Liver (tissue), 9 donors: Measurements from ENCODE around the gene MAP1LC3B2. TPM values are rescaled to one million over a fixed set of nuclear protein-coding genes. Genes with fewer than 3 reads are reported as not detected.

ENCODE experiments used
- DNase-seq: peaks from one replicate; pipeline ENCODE4 v3.0.0-alpha.2; 2017; ENCODE audit warnings: low spot score
- H3K27ac ChIP-seq, 2 donors: one replicate each; pipeline ENCODE4 v1.7.0; 2013; ENCODE audit warnings: inconsistent platforms in 2 of 2, low read length in 2 of 2, control low read depth in 1 of 2, low read depth in 1 of 2, mild to moderate bottlenecking in 1 of 2
- H3K27me3 ChIP-seq, 4 donors: one replicate each; pipeline versions ENCODE4 v1.6.1 to v1.7.0; 2013; ENCODE audit warnings: low read length in 3 of 4, inconsistent platforms in 1 of 4, mild to moderate bottlenecking in 1 of 4, moderate library complexity in 1 of 4; ENCODE audit not compliant: control insufficient read depth in 4 of 4, insufficient read depth in 4 of 4
- H3K36me3 ChIP-seq, 4 donors: one replicate each; pipeline versions ENCODE4 v1.6.1 to v1.7.0; 2013; ENCODE audit warnings: low read length in 3 of 4, mild to moderate bottlenecking in 3 of 4, low read depth in 1 of 4, moderate library complexity in 1 of 4; ENCODE audit not compliant: control insufficient read depth in 4 of 4, insufficient read depth in 3 of 4
- H3K4me1 ChIP-seq, 4 donors: one replicate each; pipeline versions ENCODE4 v1.6.1 to v1.7.0; 2013; ENCODE audit warnings: low read length in 3 of 4, mild to moderate bottlenecking in 3 of 4, moderate library complexity in 1 of 4; ENCODE audit not compliant: control insufficient read depth in 4 of 4, insufficient read depth in 4 of 4
- H3K4me3 ChIP-seq, 3 donors: one replicate each; pipeline versions ENCODE4 v1.6.1 to v1.7.0; 2013; ENCODE audit warnings: low read length in 3 of 3, control low read depth in 1 of 3, low read depth in 1 of 3, mild to moderate bottlenecking in 1 of 3
- H3K9ac ChIP-seq, 2 donors: one replicate each; pipeline ENCODE4 v1.7.0; 2013; ENCODE audit warnings: low read length in 2 of 2, mild to moderate bottlenecking in 2 of 2, moderate library complexity in 2 of 2, control low read depth in 1 of 2, low read depth in 1 of 2
- H3K9me3 ChIP-seq, 4 donors: one replicate each; pipeline versions ENCODE4 v1.6.1 to v1.7.0; 2013; ENCODE audit warnings: low read length in 3 of 4; ENCODE audit not compliant: control insufficient read depth in 4 of 4
- ATF3 ChIP-seq: IDR thresholded peaks from 2 replicates; pipeline ENCODE4 v1.6.1; 2016; ENCODE audit warnings: antibody characterized with exemption
- CTCF ChIP-seq: fragments of 150-350 bp; IDR thresholded peaks from 2 replicates; pipeline ENCODE4 v1.5.1; 2017; ENCODE audit warnings: improper control_type of control experiment, low read depth, low read length; ENCODE audit not compliant: missing input control
- EGR1 ChIP-seq, 2 donors: IDR thresholded peaks; 2 replicates each; pipeline ENCODE4 v1.6.1; 2016 to 2018; ENCODE audit warnings: antibody characterized with exemption in 2 of 2, low read depth in 2 of 2
- FOXA1 ChIP-seq: IDR thresholded peaks from 2 replicates; pipeline ENCODE4 v1.6.1; 2016; ENCODE audit warnings: antibody characterized with exemption
- FOXA2 ChIP-seq: IDR thresholded peaks from 2 replicates; pipeline ENCODE4 v1.6.1; 2016; ENCODE audit warnings: antibody characterized with exemption
- GABPA ChIP-seq, 2 donors: IDR thresholded peaks in 1 of 2; conservative IDR thresholded peaks in 1 of 2; 2 replicates each; pipeline ENCODE4 v1.6.1; 2016; ENCODE audit warnings: antibody characterized with exemption in 2 of 2, mild to moderate bottlenecking in 1 of 2, moderate library complexity in 1 of 2
- HNF4A ChIP-seq, 2 donors: conservative IDR thresholded peaks; 2 replicates each; pipeline ENCODE4 v1.6.1; 2016; ENCODE audit warnings: antibody characterized with exemption in 2 of 2, mild to moderate bottlenecking in 2 of 2
- HNF4G ChIP-seq: IDR thresholded peaks from 2 replicates; pipeline ENCODE4 v1.6.1; 2016; ENCODE audit warnings: antibody characterized with exemption
- JUND ChIP-seq, 2 donors: IDR thresholded peaks; 2 replicates each; pipeline ENCODE4 v1.6.1; 2016; ENCODE audit warnings: antibody characterized with exemption in 2 of 2
- MAX ChIP-seq: IDR thresholded peaks from 2 replicates; pipeline ENCODE4 v1.6.1; 2016; ENCODE audit warnings: antibody characterized with exemption
- NR2F2 ChIP-seq: IDR thresholded peaks from 2 replicates; pipeline ENCODE4 v1.6.1; 2016; ENCODE audit warnings: antibody characterized with exemption
- RAD21 ChIP-seq, 2 donors: IDR thresholded peaks; 2 replicates each; pipeline ENCODE4 v1.6.1; 2016; ENCODE audit warnings: antibody characterized with exemption in 2 of 2, mild to moderate bottlenecking in 2 of 2
- REST ChIP-seq: IDR thresholded peaks from 2 replicates; pipeline ENCODE4 v1.6.1; 2016; ENCODE audit warnings: antibody characterized with exemption, mild to moderate bottlenecking
- RXRA ChIP-seq, 2 donors: IDR thresholded peaks; 2 replicates each; pipeline ENCODE4 v1.6.1; 2017 to 2018; ENCODE audit warnings: antibody characterized with exemption in 2 of 2, mild to moderate bottlenecking in 1 of 2
- SP1 ChIP-seq: IDR thresholded peaks from 2 replicates; pipeline ENCODE4 v1.6.1; 2018; ENCODE audit warnings: antibody characterized with exemption, mild to moderate bottlenecking
- TAF1 ChIP-seq: conservative IDR thresholded peaks from 2 replicates; pipeline ENCODE4 v1.6.1; 2016; ENCODE audit warnings: antibody characterized with exemption, mild to moderate bottlenecking
- YY1 ChIP-seq: IDR thresholded peaks from 2 replicates; pipeline ENCODE4 v1.6.1; 2016; ENCODE audit warnings: antibody characterized with exemption, mild to moderate bottlenecking
- ZBTB33 ChIP-seq: IDR thresholded peaks from 2 replicates; pipeline ENCODE4 v1.6.1; 2016; ENCODE audit warnings: antibody characterized with exemption
- WGBS: extraction: QIAGEN DNeasy Blood & Tissue Kit; methylation state at CpG from one replicate; pipeline ENCODE4 v1.1.7; 2013; 5-methylcytosine and 5-hydroxymethylcytosine counted together
- polyA plus RNA-seq, 2 donors: library from polyadenylated mRNA; stranded (reverse) in 1 of 2; unstranded in 1 of 2; fragments of 200-250 nt in 1 of 2; fragments of >200 nt in 1 of 2; fragmentation: Nextera tagmentation in 1 of 2; extraction: Ambion mirVana in 1 of 2; gene quantifications; one replicate each; pipeline versions ENCODE4 v1.2.1 to v1.2.3, GENCODE V29; 2013 to 2015
- total RNA-seq, 2 donors: library from RNA; depleted of rRNA; stranded (reverse); fragments of >200 nt; gene quantifications; one replicate each; pipeline ENCODE4 v1.2.3, GENCODE V29; 2014
- donor health status: healthy.
- donor health status: healthy.
- donor health status: healthy.
- donor health status: healthy.
- donor health status: healthy.

Gene MAP1LC3B2
- total and polyA plus RNA-seq, 4 donors, result 1.3 to 7.7 TPM; not detected in 2

- 95% methylated on average over 5 of the region's 5 CpGs for WGBS
- DNase-seq, result no peak
- Histone ChIP-seq H3K4me1 (peaks cover 4 to 10% (median 8%) of the 10 kb centered on the region in 4 donors), H3K9me3 (no peaks in the 10 kb centered on the region), H3K36me3 (no peaks in the 10 kb centered on the region), H3K27me3 (no peaks in the 10 kb centered on the region), H3K9ac (no peak overlapping the region), H3K4me3 (no peak overlapping the region), H3K27ac (no peak overlapping the region)
- TF ChIP-seq ZBTB33 (no peak), SP1 (no peak), NR2F2 (no peak), JUND (IDR thresholded peaks at IDR 0.05) (no peak), ATF3 (no peak), REST (no peak), FOXA2 (no peak), MAX (no peak), FOXA1 (no peak), CTCF (no peak), RXRA (IDR thresholded peaks at IDR 0.05) (no peak), EGR1 (IDR thresholded peaks at IDR 0.05; ENCODE audit: low read depth in 2 of 2) (no peak), RAD21 (IDR thresholded peaks at IDR 0.05) (no peak), TAF1 (no peak), HNF4A (conservative IDR thresholded peaks at IDR 0.05) (no peak)
Measured at GRCh38 chr12:116588390-116589028, 29.3 kb downstream of the MAP1LC3B2 start.

- Histone ChIP-seq H3K36me3 (no peaks in the 10 kb centered on the region), H3K27ac (no peak overlapping the region), H3K27me3 (no peaks in the 10 kb centered on the region), H3K9ac (no peak overlapping the region), H3K9me3 (no peaks in the 10 kb centered on the region), H3K4me1 (peaks cover 4 to 10% (median 8%) of the 10 kb centered on the region in 4 donors), H3K4me3 (no peak overlapping the region)
- DNase-seq, result no peak
- WGBS, result 93% methylated on average over 9 of the region's 9 CpGs
- TF ChIP-seq ZBTB33 (no peak), HNF4G (no peak), MAX (no peak), ATF3 (no peak), FOXA1 (no peak), JUND (IDR thresholded peaks at IDR 0.05) (no peak), RXRA (IDR thresholded peaks at IDR 0.05) (no peak), GABPA (IDR thresholded peaks at IDR 0.05 in 1 of 2, conservative IDR thresholded peaks at IDR 0.05 in 1 of 2) (no peak), EGR1 (IDR thresholded peaks at IDR 0.05; ENCODE audit: low read depth in 2 of 2) (no peak), YY1 (no peak), HNF4A (conservative IDR thresholded peaks at IDR 0.05) (no peak), NR2F2 (no peak)
Measured at GRCh38 chr12:116589581-116589980, 30.4 kb downstream of the MAP1LC3B2 start.
